Activated B cell treated with CpG ODN at 0.5 μM for 24 hours (primary cell): ENCODE data around the gene GNAZ. TPM values are rescaled to one million over a fixed set of nuclear protein-coding genes. Genes with fewer than 3 reads are reported as not detected.

Experiments used
- ATAC-seq: fragments of 200-7000 bp; cut with Tn5 transposase; one replicate; pipeline ENCODE4 v1.10.0; 2021; ENCODE audit warnings: low read depth, mild to moderate bottlenecking, moderate library complexity
- CTCF ChIA-PET: fragments of 350-600 bp; sonication (Branson Sonifier 250); formaldehyde crosslinking; loops from one replicate; lab custom pipeline; 2021; ENCODE audit warnings: antibody characterized with exemption; lab: Charles Lee
- POLR2A ChIA-PET: fragments of 350-600 bp; sonication (Branson Sonifier 250); formaldehyde crosslinking; loops from one replicate; lab custom pipeline; 2021; ENCODE audit warnings: antibody characterized with exemption; lab: Charles Lee
- DNase-seq: peaks from one replicate; pipeline ENCODE4 v3.0.0; 2022
- H3K27ac Mint-ChIP-seq: one replicate; pipeline ENCODE4 v1.8.0; 2020; ENCODE audit warnings: mixed read lengths
- H3K27me3 Mint-ChIP-seq: one replicate; pipeline ENCODE4 v1.8.0; 2021; ENCODE audit warnings: mixed read lengths
- H3K36me3 Mint-ChIP-seq: one replicate; pipeline ENCODE4 v1.8.0; 2021; ENCODE audit warnings: low read depth, mixed read lengths
- H3K4me1 Mint-ChIP-seq: one replicate; pipeline ENCODE4 v1.8.0; 2021; ENCODE audit warnings: mixed read lengths
- H3K4me3 Mint-ChIP-seq: one replicate; pipeline ENCODE4 v1.8.0; 2020; ENCODE audit warnings: mild to moderate bottlenecking, mixed read lengths
- H3K9me3 Mint-ChIP-seq: one replicate; pipeline ENCODE4 v1.8.0; 2020; ENCODE audit warnings: mixed read lengths
- CTCF ChIP-seq: fragments of 200-600 bp; IDR thresholded peaks from one replicate; pipeline ENCODE4 v1.8.0; 2022; ENCODE audit warnings: antibody characterized with exemption, mild to moderate bottlenecking
- intact Hi-C: fragments of 100-400 bp; cut with micrococcal nuclease; formaldehyde crosslinking; loops from one replicate; pipeline ENCODE4 v1.15.1; 2024
- total RNA-seq: library from RNA; stranded (reverse); gene quantifications from 2 replicates; pipeline ENCODE4 v1.2.3, GENCODE V29; 2022

The GNAZ gene
- total RNA-seq, 1 donor from 2014 or later, result 12.2 TPM

- ChIA-PET POLR2A (no interaction called here), CTCF (no interaction called here)
- Mint-ChIP-seq H3K27ac (no peak overlapping the region), H3K9me3 (no peaks in the 10 kb centered on the region), H3K36me3 (no peaks in the 10 kb centered on the region), H3K4me3 (no peak overlapping the region), H3K27me3 (no peaks in the 10 kb centered on the region), H3K4me1 (no peaks in the 10 kb centered on the region)
- DNase-seq, result no peak
- intact Hi-C loops, result no loop called here
- TF ChIP-seq CTCF, result no peak
- ATAC-seq, result no peak
Observed at GRCh38 chr22:23102002-23102655, 31.8 kb downstream of the GNAZ start.

GRCh38 chr22:23102776-23103175, 32.5 kb downstream of the GNAZ start:
- no peaks in the 10 kb centered on the region for H3K27me3 Mint-ChIP-seq
- no peaks in the 10 kb centered on the region for H3K4me1 Mint-ChIP-seq
- DNase-seq (no peak), ATAC-seq (no peak)
- no peaks in the 10 kb centered on the region for H3K36me3 Mint-ChIP-seq
- no peak overlapping the region for H3K4me3 Mint-ChIP-seq
- CTCF ChIA-PET, result no interaction called here
- POLR2A ChIA-PET, result interaction anchor here (0.7 kb wide), 1 partner anchor 77 kb away, joined by 3 read pairs; no protein-coding TSS in a partner anchor
- no peaks in the 10 kb centered on the region for H3K9me3 Mint-ChIP-seq
- H3K27ac Mint-ChIP-seq, result no peak overlapping the region
- intact Hi-C loops, result no loop called here
- TF ChIP-seq CTCF, result no peak

GRCh38 chr22:23103199-23103954, 33.1 kb downstream of the GNAZ start:
- POLR2A ChIA-PET, result interaction anchor here (0.7 kb wide), 1 partner anchor 78 kb away, joined by 3 read pairs; no protein-coding TSS in a partner anchor
- H3K27ac Mint-ChIP-seq, result no peak overlapping the region
- no peak for ATAC-seq
- no peaks in the 10 kb centered on the region for H3K9me3 Mint-ChIP-seq
- no peak overlapping the region for H3K4me3 Mint-ChIP-seq
- DNase-seq, result no peak
- CTCF ChIA-PET, result no interaction called here
- H3K27me3 Mint-ChIP-seq, result no peaks in the 10 kb centered on the region
- no peak for TF ChIP-seq CTCF
- intact Hi-C loops, result no loop called here
- no peaks in the 10 kb centered on the region for H3K4me1 Mint-ChIP-seq
- H3K36me3 Mint-ChIP-seq, result no peaks in the 10 kb centered on the region

GRCh38 chr22:23104187-23104971, 34.1 kb downstream of the GNAZ start:
- POLR2A ChIA-PET, result no interaction called here
- ATAC-seq (no peak), DNase-seq (no peak)
- Mint-ChIP-seq H3K27me3 (no peaks in the 10 kb centered on the region), H3K4me1 (no peaks in the 10 kb centered on the region), H3K9me3 (no peaks in the 10 kb centered on the region), H3K27ac (no peak overlapping the region), H3K36me3 (no peaks in the 10 kb centered on the region), H3K4me3 (no peak overlapping the region)
- TF ChIP-seq CTCF, result no peak
- CTCF ChIA-PET, result no interaction called here
- intact Hi-C loops, result no loop called here

GRCh38 chr22:23105304-23105703, 35.0 kb downstream of the GNAZ start:
- DNase-seq (no peak), ATAC-seq (no peak)
- intact Hi-C loops, result no loop called here
- no peak overlapping the region for H3K27ac Mint-ChIP-seq
- POLR2A ChIA-PET, result no interaction called here
- TF ChIP-seq CTCF, result no peak
- no peaks in the 10 kb centered on the region for H3K27me3 Mint-ChIP-seq
- no peak overlapping the region for H3K4me3 Mint-ChIP-seq
- no peaks in the 10 kb centered on the region for H3K4me1 Mint-ChIP-seq
- H3K36me3 Mint-ChIP-seq, result no peaks in the 10 kb centered on the region
- H3K9me3 Mint-ChIP-seq, result no peaks in the 10 kb centered on the region
- CTCF ChIA-PET, result no interaction called here
